HUES6 (cell line): ENCODE measurements around the gene HOXB6.
A peak's percentile ranks its signal among the peaks of the same experiment; 100 is the strongest.

Experiments used
- H3K27ac ChIP-seq: 2 replicates; pipeline ENCODE4 v1.7.0; 2013; ENCODE audit warnings: low read depth, mild to moderate bottlenecking, low read length, inconsistent platforms
- H3K27me3 ChIP-seq: 2 replicates; pipeline ENCODE4 v1.6.1; 2013; ENCODE audit warnings: low read length; ENCODE audit not compliant: control insufficient read depth, insufficient read depth
- H3K36me3 ChIP-seq: 2 replicates; pipeline ENCODE4 v1.6.1; 2013; ENCODE audit warnings: low read length; ENCODE audit not compliant: control insufficient read depth, insufficient read depth
- H3K4me1 ChIP-seq: 2 replicates; pipeline ENCODE4 v1.6.1; 2013; ENCODE audit warnings: low read length; ENCODE audit not compliant: control insufficient read depth, insufficient read depth
- H3K4me3 ChIP-seq: 2 replicates; pipeline ENCODE4 v1.5.1; 2013; ENCODE audit warnings: low read depth, low read length
- H3K9ac ChIP-seq: one replicate; pipeline ENCODE4 v1.6.1; 2013; ENCODE audit warnings: mild to moderate bottlenecking, low read length
- H3K9me3 ChIP-seq: 2 replicates; pipeline ENCODE4 v1.6.1; 2013; ENCODE audit warnings: low read depth, low read length; ENCODE audit not compliant: control insufficient read depth, insufficient read depth

Gene HOXB6

GRCh38 chr17:48591255-48592056, 13.3 kb downstream of the HOXB6 start:
- peaks cover 100% of the 10 kb centered on the region for H3K27me3 ChIP-seq
- peaks cover 26% of the 10 kb centered on the region for H3K4me1 ChIP-seq
- H3K36me3 ChIP-seq: no peaks in the 10 kb centered on the region; the same call in 1 of the 2 replicates
- H3K9ac ChIP-seq: peak overlapping the region; percentile 87
- H3K27ac ChIP-seq: no peak overlapping the region; the same call in 1 of the 2 replicates
- no peaks in the 10 kb centered on the region for H3K9me3 ChIP-seq
- peak overlapping the region; percentile 57; the same call in 1 of the 2 replicates for H3K4me3 ChIP-seq

DNA sequence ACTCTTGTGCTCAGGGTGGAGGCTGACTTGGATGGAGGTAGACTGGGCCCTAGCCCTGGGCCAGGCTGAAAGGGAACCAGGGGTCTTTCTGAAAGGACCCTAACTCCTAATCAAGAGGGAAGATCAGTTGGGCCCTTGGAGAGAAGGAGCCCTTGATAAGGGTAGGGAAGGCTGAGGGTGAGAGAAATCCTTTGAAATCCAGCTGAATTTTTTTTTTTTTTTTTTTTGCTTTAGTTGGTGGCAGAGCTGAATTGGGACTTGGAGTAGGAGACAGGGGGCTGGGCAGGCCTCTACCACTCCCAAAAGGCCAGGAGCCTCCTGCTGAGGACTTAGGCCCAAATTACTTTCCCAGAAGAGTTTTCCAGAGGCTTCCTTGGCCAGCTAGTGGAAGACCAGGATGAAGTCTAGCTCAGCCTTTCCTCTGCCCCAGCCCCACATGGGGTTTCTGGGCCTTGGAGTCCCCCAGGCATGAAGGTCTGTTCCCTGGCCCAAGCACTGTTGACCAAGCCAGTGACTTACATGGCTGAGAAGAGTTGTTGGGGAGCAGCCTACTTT, 14.1 kb downstream of the HOXB6 start:
- peaks cover 21% of the 10 kb centered on the region for H3K4me1 ChIP-seq
- peak overlapping the region; percentile 87 for H3K9ac ChIP-seq
- H3K36me3 ChIP-seq: no peaks in the 10 kb centered on the region; the same call in 1 of the 2 replicates
- H3K27ac ChIP-seq: no peak overlapping the region; the same call in 1 of the 2 replicates
- no peaks in the 10 kb centered on the region for H3K9me3 ChIP-seq
- H3K4me3 ChIP-seq: peak overlapping the region; percentile 57; the same call in 1 of the 2 replicates
- H3K27me3 ChIP-seq: peaks cover 100% of the 10 kb centered on the region

DNA sequence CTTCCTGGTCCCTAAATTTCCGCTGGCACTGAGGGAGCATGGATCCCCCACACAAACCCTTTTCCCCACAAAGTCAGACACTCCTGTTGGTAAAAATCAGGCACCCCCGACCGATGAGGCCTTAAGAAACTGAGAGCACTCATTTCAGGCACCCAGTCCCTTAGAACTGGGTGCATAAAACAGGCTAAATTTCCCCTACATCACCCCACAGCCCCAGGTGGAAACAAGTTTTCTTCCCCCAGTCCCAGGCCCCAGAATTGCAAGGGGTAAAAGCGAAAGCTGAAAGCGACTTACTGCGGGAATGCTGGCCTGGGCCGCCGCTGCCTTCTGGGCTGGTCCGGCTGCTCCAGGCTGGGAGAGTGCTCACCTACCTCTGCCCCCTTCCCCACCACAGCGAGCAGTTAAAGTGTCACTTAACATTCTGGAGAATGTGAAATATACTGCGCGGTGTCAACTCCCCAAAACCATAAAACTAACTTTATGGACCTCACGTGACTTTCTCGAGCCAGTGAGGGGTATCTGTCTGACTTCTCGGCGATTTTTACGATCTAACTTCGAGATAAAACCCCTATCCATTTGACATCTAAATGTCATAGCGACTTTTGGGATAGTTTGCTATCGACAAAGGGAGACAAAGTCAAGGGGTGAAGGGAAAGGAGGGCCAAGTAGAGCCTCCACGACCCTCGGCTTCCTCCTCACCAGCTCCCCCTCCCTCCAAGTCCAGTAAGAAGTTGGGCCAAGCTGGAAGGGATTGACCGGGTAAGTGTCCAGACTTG, 14.8 kb downstream of the HOXB6 start, which contains the start of gene HOXB3:
HOXB3 (minus strand) TSS at position 411 of the 776 bp plus-strand sequence. CDS start 37,767 bp downstream, outside the sequence.
- Histone ChIP-seq H3K4me3 (peak within 1 kb of the TSS; percentile 57), H3K9me3 (no peaks in the 10 kb centered on the region), H3K27me3 (peaks cover 100% of the 10 kb centered on the region), H3K27ac (peak within 1 kb of the TSS; percentile 7; the same call in 1 of the 2 replicates), H3K4me1 (peaks cover 21% of the 10 kb centered on the region), H3K9ac (peak within 1 kb of the TSS; percentile 87), H3K36me3 (no peaks in the 10 kb centered on the region; the same call in 1 of the 2 replicates)

- peaks cover 16% of the 10 kb centered on the region for H3K4me1 ChIP-seq
- H3K27ac ChIP-seq: peak overlapping the region; percentile 7; the same call in 1 of the 2 replicates
- peak overlapping the region; percentile 57 for H3K4me3 ChIP-seq
- no peaks in the 10 kb centered on the region for H3K9me3 ChIP-seq
- H3K9ac ChIP-seq: peak overlapping the region; percentile 83
- H3K27me3 ChIP-seq: peaks cover 100% of the 10 kb centered on the region
- no peaks in the 10 kb centered on the region; the same call in 1 of the 2 replicates for H3K36me3 ChIP-seq
These were observed 15.5 kb downstream of the HOXB6 start for GRCh38 chr17:48589060-48589830.

GRCh38 chr17:48588528-48588927, 16.3 kb downstream of the HOXB6 start:
- Histone ChIP-seq H3K27me3 (peaks cover 100% of the 10 kb centered on the region), H3K27ac (no peak overlapping the region; the same call in 1 of the 2 replicates), H3K9ac (peak overlapping the region; percentile 83), H3K36me3 (no peaks in the 10 kb centered on the region; the same call in 1 of the 2 replicates), H3K9me3 (no peaks in the 10 kb centered on the region), H3K4me1 (peaks cover 13% of the 10 kb centered on the region), H3K4me3 (peak overlapping the region; percentile 57; the same call in 1 of the 2 replicates)

GRCh38 chr17:48588074-48588415, 16.7 kb downstream of the HOXB6 start:
- H3K27me3 ChIP-seq: peaks cover 100% of the 10 kb centered on the region
- peak overlapping the region; percentile 83 for H3K9ac ChIP-seq
- H3K36me3 ChIP-seq: no peaks in the 10 kb centered on the region; the same call in 1 of the 2 replicates
- peak overlapping the region; percentile 57; the same call in 1 of the 2 replicates for H3K4me3 ChIP-seq
- H3K9me3 ChIP-seq: no peaks in the 10 kb centered on the region
- H3K27ac ChIP-seq: no peak overlapping the region; the same call in 1 of the 2 replicates
- peaks cover 13% of the 10 kb centered on the region for H3K4me1 ChIP-seq

DNA sequence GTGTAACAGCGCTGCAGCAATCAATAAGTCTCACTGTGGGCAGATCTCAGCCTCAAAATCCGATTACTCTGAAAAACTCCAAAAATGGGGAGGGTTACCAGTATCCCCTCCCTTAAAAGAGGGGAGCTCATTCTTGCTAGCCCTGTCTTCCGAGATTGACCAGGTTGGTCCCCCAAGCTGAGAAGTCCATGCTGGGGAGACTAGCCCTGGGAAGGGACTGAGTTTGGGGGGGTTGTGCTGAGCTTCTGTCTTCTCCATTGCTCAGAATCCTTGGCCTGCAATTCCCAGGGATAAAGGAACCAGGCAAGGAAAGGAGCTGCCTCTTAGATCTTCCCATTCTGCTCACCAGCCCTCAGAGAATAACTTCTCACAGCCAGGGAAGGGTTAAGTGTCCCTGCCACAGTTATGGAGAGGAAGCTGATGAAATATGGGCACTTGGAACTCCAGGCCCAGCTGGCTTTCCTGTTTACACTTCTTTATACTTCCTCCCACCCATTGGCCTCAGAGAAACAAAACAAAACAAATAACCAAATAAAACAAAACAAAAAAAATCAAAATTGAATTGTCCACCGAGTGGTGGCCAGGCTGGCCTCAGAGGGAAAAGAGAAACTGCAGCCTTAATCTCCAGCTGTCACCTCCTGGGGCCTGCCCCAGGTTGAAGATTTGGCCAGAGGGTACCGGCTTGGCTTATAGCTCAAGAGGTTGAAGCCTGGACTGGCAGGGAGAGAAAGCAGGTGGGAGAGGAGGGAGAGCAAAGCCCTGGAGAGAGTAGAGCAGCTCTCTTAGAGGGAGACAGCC, 17.3 kb downstream of the HOXB6 start:
- H3K27ac ChIP-seq: no peak overlapping the region; the same call in 1 of the 2 replicates
- H3K27me3 ChIP-seq: peaks cover 100% of the 10 kb centered on the region
- H3K9me3 ChIP-seq: no peaks in the 10 kb centered on the region
- H3K4me1 ChIP-seq: peaks cover 13% of the 10 kb centered on the region
- H3K9ac ChIP-seq: peak overlapping the region; percentile 83
- H3K36me3 ChIP-seq: no peaks in the 10 kb centered on the region; the same call in 1 of the 2 replicates
- H3K4me3 ChIP-seq: peak overlapping the region; percentile 57; the same call in 1 of the 2 replicates

DNA sequence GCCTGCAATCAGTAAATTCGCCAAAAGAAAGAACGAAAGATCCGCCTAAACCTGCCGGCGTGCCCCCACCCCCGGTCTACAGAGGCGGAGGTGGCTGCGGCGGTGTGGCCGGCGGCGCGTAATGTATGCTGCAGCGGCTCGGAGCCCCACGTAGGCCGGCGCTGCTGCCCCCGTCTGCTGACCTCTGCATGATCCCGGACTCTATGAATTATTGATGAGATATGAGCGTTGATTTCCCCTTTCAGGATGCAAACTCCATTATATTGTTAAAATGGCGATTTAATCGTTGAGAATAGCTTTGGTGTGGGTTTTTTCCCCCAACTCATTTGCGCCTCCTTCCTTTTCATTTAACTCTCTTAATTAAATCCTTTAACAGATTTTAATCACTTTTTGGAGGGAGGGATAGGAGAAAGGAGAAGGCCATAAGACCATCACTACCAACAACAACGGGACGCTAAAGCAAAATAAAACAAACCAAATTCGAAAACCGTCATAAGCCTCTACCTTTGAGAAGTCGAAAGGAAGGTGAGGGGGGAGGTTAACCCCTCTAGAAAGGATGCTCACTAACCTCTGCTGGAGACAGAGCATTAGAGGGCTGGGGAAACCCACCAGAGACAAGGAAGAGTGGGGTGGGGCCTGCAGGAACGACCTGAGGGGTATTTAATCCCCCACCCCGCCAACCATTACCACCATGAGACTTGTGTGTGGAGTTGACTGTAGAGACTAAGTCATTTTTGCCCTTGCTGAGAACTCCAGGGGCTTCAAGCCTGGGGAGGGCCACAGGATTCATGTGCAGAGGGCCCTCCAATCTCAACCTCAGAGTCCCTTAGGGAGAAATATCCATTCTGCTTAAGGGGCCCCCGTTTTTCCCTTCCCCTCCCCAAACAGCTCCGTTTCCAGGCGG, 18.2 kb downstream of the HOXB6 start:
- H3K4me1 ChIP-seq: peaks cover 15% of the 10 kb centered on the region
- H3K9ac ChIP-seq: peak overlapping the region; percentile 83
- peaks cover 100% of the 10 kb centered on the region for H3K27me3 ChIP-seq
- no peak overlapping the region; the same call in 1 of the 2 replicates for H3K27ac ChIP-seq
- H3K4me3 ChIP-seq: peak overlapping the region; percentile 57
- no peaks in the 10 kb centered on the region; the same call in 1 of the 2 replicates for H3K36me3 ChIP-seq
- H3K9me3 ChIP-seq: no peaks in the 10 kb centered on the region

- peaks cover 100% of the 10 kb centered on the region for H3K27me3 ChIP-seq
- peaks cover 18% of the 10 kb centered on the region for H3K4me1 ChIP-seq
- no peak overlapping the region; the same call in 1 of the 2 replicates for H3K27ac ChIP-seq
- no peaks in the 10 kb centered on the region; the same call in 1 of the 2 replicates for H3K36me3 ChIP-seq
- H3K9ac ChIP-seq: peak overlapping the region; percentile 80
- H3K4me3 ChIP-seq: peak overlapping the region; percentile 44; the same call in 1 of the 2 replicates
- H3K9me3 ChIP-seq: no peaks in the 10 kb centered on the region
These were observed 20.5 kb downstream of the HOXB6 start for GRCh38 chr17:48584223-48584741.
